ENCODE measurements around the gene MBP. TPM values are rescaled to one million over a fixed set of nuclear protein-coding genes. Genes with fewer than 3 reads are reported as not detected.

The MBP gene
- total RNA-seq, 1 donor from 2014 or later, result 9.7 TPM

GRCh38 chr18:77146249-77147080 is 13.9 kb upstream of the MBP start:
- TF ChIP-seq CTCF (IDR thresholded peaks at IDR 0.05; ENCODE audit: unreplicated experiment), result no peak
- no peak overlapping the region for H3K27ac Mint-ChIP-seq (ENCODE audit: unreplicated experiment)
- H3K36me3 Mint-ChIP-seq (ENCODE audit: low read depth, unreplicated experiment), result peaks cover 17% of the 10 kb centered on the region
- H3K9me3 Mint-ChIP-seq (ENCODE audit: unreplicated experiment), result peaks cover 18% of the 10 kb centered on the region
- peaks cover 2% of the 10 kb centered on the region for H3K27me3 Mint-ChIP-seq (ENCODE audit: unreplicated experiment)
- no peaks in the 10 kb centered on the region for H3K4me1 Mint-ChIP-seq (ENCODE audit: unreplicated experiment)
- no peak overlapping the region for H3K4me3 Mint-ChIP-seq (ENCODE audit: unreplicated experiment)
- DNase-seq (ENCODE audit: low spot score), result no peak

- Mint-ChIP-seq H3K4me3 (ENCODE audit: unreplicated experiment) (no peak overlapping the region), H3K27ac (ENCODE audit: unreplicated experiment) (no peak overlapping the region), H3K27me3 (ENCODE audit: unreplicated experiment) (peaks cover 2% of the 10 kb centered on the region), H3K36me3 (ENCODE audit: low read depth, unreplicated experiment) (peaks cover 17% of the 10 kb centered on the region), H3K4me1 (ENCODE audit: unreplicated experiment) (no peaks in the 10 kb centered on the region), H3K9me3 (ENCODE audit: unreplicated experiment) (peaks cover 18% of the 10 kb centered on the region)
- DNase-seq (ENCODE audit: low spot score), result no peak
- TF ChIP-seq CTCF (IDR thresholded peaks at IDR 0.05; ENCODE audit: unreplicated experiment), result no peak
Observed at GRCh38 chr18:77145364-77145901, 12.8 kb upstream of the MBP start.

- no peak for TF ChIP-seq CTCF (IDR thresholded peaks at IDR 0.05; ENCODE audit: unreplicated experiment)
- no peak overlapping the region for H3K4me3 Mint-ChIP-seq (ENCODE audit: unreplicated experiment)
- peaks cover 17% of the 10 kb centered on the region for H3K36me3 Mint-ChIP-seq (ENCODE audit: low read depth, unreplicated experiment)
- no peaks in the 10 kb centered on the region for H3K4me1 Mint-ChIP-seq (ENCODE audit: unreplicated experiment)
- H3K9me3 Mint-ChIP-seq (ENCODE audit: unreplicated experiment), result peaks cover 18% of the 10 kb centered on the region
- H3K27ac Mint-ChIP-seq (ENCODE audit: unreplicated experiment), result no peak overlapping the region
- peaks cover 6% of the 10 kb centered on the region for H3K27me3 Mint-ChIP-seq (ENCODE audit: unreplicated experiment)
- DNase-seq (ENCODE audit: low spot score), result no peak
Observed at GRCh38 chr18:77144451-77145118, 12.0 kb upstream of the MBP start.

GRCh38 chr18:77144046-77144445 is 11.5 kb upstream of the MBP start:
- peak overlapping the region; percentile 71 for H3K4me3 Mint-ChIP-seq (ENCODE audit: unreplicated experiment)
- TF ChIP-seq CTCF (IDR thresholded peaks at IDR 0.05; ENCODE audit: unreplicated experiment), result no peak
- no peaks in the 10 kb centered on the region for H3K4me1 Mint-ChIP-seq (ENCODE audit: unreplicated experiment)
- no peak overlapping the region for H3K27ac Mint-ChIP-seq (ENCODE audit: unreplicated experiment)
- no peak for DNase-seq (ENCODE audit: low spot score)
- peaks cover 7% of the 10 kb centered on the region for H3K27me3 Mint-ChIP-seq (ENCODE audit: unreplicated experiment)
- peaks cover 17% of the 10 kb centered on the region for H3K36me3 Mint-ChIP-seq (ENCODE audit: low read depth, unreplicated experiment)
- H3K9me3 Mint-ChIP-seq (ENCODE audit: unreplicated experiment), result peaks cover 18% of the 10 kb centered on the region

- no peak for TF ChIP-seq CTCF (IDR thresholded peaks at IDR 0.05; ENCODE audit: unreplicated experiment)
- Mint-ChIP-seq H3K27me3 (ENCODE audit: unreplicated experiment) (peaks cover 7% of the 10 kb centered on the region), H3K36me3 (ENCODE audit: low read depth, unreplicated experiment) (peaks cover 17% of the 10 kb centered on the region), H3K4me3 (ENCODE audit: unreplicated experiment) (no peak overlapping the region), H3K27ac (ENCODE audit: unreplicated experiment) (no peak overlapping the region), H3K9me3 (ENCODE audit: unreplicated experiment) (peaks cover 18% of the 10 kb centered on the region), H3K4me1 (ENCODE audit: unreplicated experiment) (no peaks in the 10 kb centered on the region)
- no peak for DNase-seq (ENCODE audit: low spot score)
Observed at GRCh38 chr18:77143196-77143595, 10.6 kb upstream of the MBP start.
